ENCODE results near the gene TTC7B.

The TTC7B gene

GRCh38 chr14:90612801-90613200 lies 203.4 kb downstream of the TTC7B start:
- DNase-seq, result no peak

GRCh38 chr14:90611936-90612335 lies 204.3 kb downstream of the TTC7B start:
- DNase-seq, result no peak

GRCh38 chr14:90611501-90611900 lies 204.7 kb downstream of the TTC7B start:
- DNase-seq, result no peak

GRCh38 chr14:90610346-90611040 lies 205.7 kb downstream of the TTC7B start:
- no peak for DNase-seq

GRCh38 chr14:90609376-90609775 lies 206.9 kb downstream of the TTC7B start:
- DNase-seq, result no peak

- no peak for DNase-seq
Observed at GRCh38 chr14:90608929-90609341, 207.3 kb downstream of the TTC7B start.

- no peak for DNase-seq
Observed at GRCh38 chr14:90608281-90608680, 207.9 kb downstream of the TTC7B start.

GRCh38 chr14:90607141-90607540 lies 209.1 kb downstream of the TTC7B start:
- no peak for DNase-seq

GRCh38 chr14:90606434-90606833 lies 209.8 kb downstream of the TTC7B start:
- no peak for DNase-seq

GRCh38 chr14:90605430-90605829 lies 210.8 kb downstream of the TTC7B start:
- no peak for DNase-seq

- DNase-seq, result no peak
Observed at GRCh38 chr14:90604356-90604755, 211.9 kb downstream of the TTC7B start.

- no peak for DNase-seq
Observed at GRCh38 chr14:90603841-90604240, 212.4 kb downstream of the TTC7B start.

GRCh38 chr14:90603336-90603735 lies 212.9 kb downstream of the TTC7B start:
- DNase-seq, result no peak

- DNase-seq, result no peak
Observed at GRCh38 chr14:90602088-90602687, 214.0 kb downstream of the TTC7B start.

- DNase-seq, result no peak
Observed at GRCh38 chr14:90601563-90601962, 214.7 kb downstream of the TTC7B start.

GRCh38 chr14:90600619-90601018 lies 215.6 kb downstream of the TTC7B start:
- no peak for DNase-seq

GRCh38 chr14:90599748-90600507 lies 216.3 kb downstream of the TTC7B start:
- no peak for DNase-seq

- DNase-seq, result no peak
Observed at GRCh38 chr14:90599339-90599738, 216.9 kb downstream of the TTC7B start.

GRCh38 chr14:90597961-90598360 lies 218.3 kb downstream of the TTC7B start:
- DNase-seq, result no peak

- no peak for DNase-seq
Observed at GRCh38 chr14:90596733-90597132, 219.5 kb downstream of the TTC7B start.

GRCh38 chr14:90593254-90594040 lies 222.8 kb downstream of the TTC7B start:
- no peak for DNase-seq

- no peak for DNase-seq
Observed at GRCh38 chr14:90592655-90593054, 223.6 kb downstream of the TTC7B start.

GRCh38 chr14:90587918-90588317 lies 228.3 kb downstream of the TTC7B start:
- no peak for DNase-seq
